HCT116 (cell line): ENCODE results near the gene CLSTN1. TPM values are rescaled to one million over a fixed set of nuclear protein-coding genes. Genes with fewer than 3 reads are reported as not detected.

ENCODE experiments used
- ATAC-seq: fragments of 200-7000 bp; cut with Tn5 transposase; 2 replicates; pipeline ENCODE4 v1.9.1; 2020; ENCODE audit warnings: mild to moderate bottlenecking, moderate library complexity
- BruUV-seq: library from RNA; stranded (reverse); fragments of 400-500 nt; replicated peaks from 2 replicates; lab custom pipeline; 2021; lab: Mats Ljungman, UMichigan
- CTCF ChIA-PET: fragments of 300-600 bp; sonication (Branson Sonifier 250); formaldehyde crosslinking; loops from one replicate; lab custom pipeline; 2021; ENCODE audit warnings: antibody characterized with exemption; lab: Charles Lee
- POLR2A ChIA-PET: fragments of 300-600, 350-600 bp; sonication (Branson Sonifier 250); formaldehyde crosslinking; loops from one replicate; lab custom pipeline; 2021; ENCODE audit warnings: antibody characterized with exemption; lab: Charles Lee
- RAD21 ChIA-PET, 2 experiments: fragments of 300-600 bp; sonication (Branson Sonifier 250); formaldehyde crosslinking; loops; one replicate each; lab custom pipeline; 2023; ENCODE audit warnings: low total read pairs in 2 of 2; ENCODE audit not compliant: uncharacterized antibody in 2 of 2, unreplicated experiment in 2 of 2, low non-redundant PET in 1 of 2; lab: Charles Lee
- DNase-seq: peaks from one replicate; pipeline ENCODE4 v3.0.0-alpha.2; 2010; ENCODE audit warnings: low read depth, low spot score
- H2AFZ ChIP-seq: fragments of 200-600 bp; shearing (Covaris generic), sonication (generic); 2 replicates; pipeline ENCODE4 v1.6.1; 2017; ENCODE audit warnings: low read depth, mixed run types, mixed read lengths, antibody characterized with exemption, low read length; ENCODE audit not compliant: poor library complexity, severe bottlenecking
- H3K27ac ChIP-seq: 2 replicates; pipeline ENCODE4 v1.5.1; 2012; ENCODE audit warnings: low read depth, low read length
- H3K27me3 ChIP-seq: fragments of 200-600 bp; sonication (generic); 2 replicates; pipeline ENCODE4 v1.6.1; 2016; ENCODE audit warnings: mixed run types, low read length, mixed read lengths; ENCODE audit not compliant: insufficient read depth
- H3K36me3 ChIP-seq, 2 experiments: fragments of 200-500 bp in 1 of 2; fragments of 200-600 bp in 1 of 2; sonication (Bioruptor generic) in 1 of 2; sonication (generic) in 1 of 2; 2 replicates each; pipeline versions ENCODE4 v1.5.1 to v1.6.1; 2014 to 2016; ENCODE audit warnings: low read length in 2 of 2, inconsistent platforms in 1 of 2, mixed read lengths in 1 of 2, mixed run types in 1 of 2; ENCODE audit not compliant: insufficient read depth in 2 of 2, control insufficient read depth in 1 of 2
- H3K4me1 ChIP-seq, 2 experiments: fragments of 200-600 bp in 1 of 2; sonication (generic) in 1 of 2; 2 replicates each; pipeline versions ENCODE4 v1.5.1 to v1.6.1; 2012 to 2017; ENCODE audit warnings: low read length in 2 of 2, inconsistent platforms in 1 of 2, mild to moderate bottlenecking in 1 of 2, mixed read lengths in 1 of 2, mixed run types in 1 of 2, moderate library complexity in 1 of 2; ENCODE audit not compliant: insufficient read depth in 2 of 2, control insufficient read depth in 1 of 2
- H3K4me2 ChIP-seq: fragments of 200-600 bp; sonication (generic); 2 replicates; pipeline ENCODE4 v1.6.1; 2017; ENCODE audit warnings: mixed run types, low read length, mixed read lengths
- H3K4me3 ChIP-seq, 2 experiments: fragments of 200-600 bp in 1 of 2; sonication (generic) in 1 of 2; replicated peaks in 1 of 2; 2 replicates each; pipeline ENCODE4 v1.5.1; 2011 to 2016; ENCODE audit warnings: low read length in 2 of 2, control low read depth in 1 of 2, low read depth in 1 of 2, mild to moderate bottlenecking in 1 of 2, mixed read lengths in 1 of 2, mixed run types in 1 of 2
- H3K79me2 ChIP-seq: fragments of 200-600 bp; sonication (generic); 2 replicates; pipeline ENCODE4 v1.6.1; 2017; ENCODE audit warnings: mild to moderate bottlenecking, mixed run types, low read length, moderate library complexity, mixed read lengths; ENCODE audit not compliant: insufficient read depth
- H3K9ac ChIP-seq: fragments of 200-600 bp; sonication (generic); 2 replicates; pipeline ENCODE4 v1.6.1; 2016; ENCODE audit warnings: low read length, mixed read lengths
- H3K9me2 ChIP-seq: fragments of 200-600 bp; sonication (generic), shearing (Covaris generic); 2 replicates; pipeline ENCODE4 v1.6.1; 2017; ENCODE audit warnings: mixed run types, mild to moderate bottlenecking, moderate library complexity; ENCODE audit not compliant: insufficient read depth
- H3K9me3 ChIP-seq, 2 experiments: fragments of 200-500 bp in 1 of 2; fragments of 200-600 bp in 1 of 2; sonication (Bioruptor generic) in 1 of 2; sonication (generic) in 1 of 2; 2 replicates each; pipeline ENCODE4 v1.6.1; 2014 to 2017; ENCODE audit warnings: low read length in 2 of 2, mixed read lengths in 2 of 2, inconsistent platforms in 1 of 2, low read depth in 1 of 2, mild to moderate bottlenecking in 1 of 2, mixed run types in 1 of 2, moderate library complexity in 1 of 2; ENCODE audit not compliant: control insufficient read depth in 1 of 2, insufficient read depth in 1 of 2
- H4K20me1 ChIP-seq: fragments of 200-600 bp; sonication (generic), shearing (Covaris generic); 2 replicates; pipeline ENCODE4 v1.6.1; 2017; ENCODE audit warnings: mixed run types, mild to moderate bottlenecking, moderate library complexity; ENCODE audit not compliant: insufficient read depth
- CBX3 ChIP-seq: IDR thresholded peaks from 2 replicates; pipeline ENCODE4 v1.6.1; 2012; ENCODE audit warnings: low read depth
- EZH2phosphoT487 ChIP-seq: fragments of 200-600 bp; IDR thresholded peaks from 2 replicates; pipeline ENCODE4 v1.6.1; 2018; ENCODE audit warnings: antibody characterized with exemption, borderline replicate concordance
- JUND ChIP-seq: IDR thresholded peaks from 2 replicates; pipeline ENCODE4 v1.6.1; 2012
- POLR2A ChIP-seq: IDR thresholded peaks from 2 replicates; pipeline ENCODE4 v1.7.0; 2011; ENCODE audit warnings: borderline replicate concordance; ENCODE audit not compliant: insufficient read depth, insufficient read length; ENCODE audit errors: extremely low read depth
- POLR2AphosphoS5 ChIP-seq: IDR thresholded peaks from 2 replicates; pipeline ENCODE4 v1.6.1; 2011; ENCODE audit warnings: mild to moderate bottlenecking, low read depth, low read length, moderate library complexity
- SP1 ChIP-seq: IDR thresholded peaks from 2 replicates; pipeline ENCODE4 v1.6.1; 2012; ENCODE audit warnings: low read depth
- TCF7L2 ChIP-seq: IDR thresholded peaks from 2 replicates; pipeline ENCODE4 v1.7.0; 2011; ENCODE audit warnings: borderline replicate concordance, inconsistent platforms; ENCODE audit not compliant: insufficient read depth, insufficient read length; ENCODE audit errors: extremely low read depth
- YY1 ChIP-seq: IDR thresholded peaks from 2 replicates; pipeline ENCODE4 v1.6.1; 2011; ENCODE audit warnings: low read length, low read depth, moderate library complexity, mild to moderate bottlenecking; ENCODE audit not compliant: insufficient replicate concordance; ENCODE audit errors: extremely low read depth
- ZBTB33 ChIP-seq: IDR thresholded peaks from 2 replicates; pipeline ENCODE4 v1.6.1; 2011; ENCODE audit warnings: mild to moderate bottlenecking, low read length, moderate library complexity; ENCODE audit not compliant: insufficient replicate concordance; ENCODE audit errors: extremely low read depth
- ZFX ChIP-seq: fragments of 450-650 bp; IDR thresholded peaks from 2 replicates; pipeline ENCODE4 v1.6.1; 2017
- ZNF274 ChIP-seq: fragments of 200-500 bp; sonication (Bioruptor generic); IDR thresholded peaks from 2 replicates; pipeline ENCODE4 v1.6.1; 2014; ENCODE audit warnings: mild to moderate bottlenecking, low read depth, low read length, inconsistent platforms
- intact Hi-C: fragments of 100-400 bp; cut with micrococcal nuclease; formaldehyde crosslinking; loops from 2 replicates; pipeline ENCODE4 v1.10.0; 2022
- total RNA-seq: library from RNA; stranded (reverse); gene quantifications from one replicate; pipeline ENCODE4 v1.2.1, GENCODE V29; 2021; ENCODE audit not compliant: unreplicated experiment

The CLSTN1 gene
- total RNA-seq, 1 experiment from 2014 or later, result 113 TPM

- peak overlapping the region; percentile 52; the same call in 1 of the 2 replicates for H3K27ac ChIP-seq
- ChIA-PET CTCF (no interaction called here), POLR2A (no interaction called here)
- no peak for TF ChIP-seq POLR2AphosphoS5
- no peak for TF ChIP-seq SP1
- no peak for TF ChIP-seq ZNF274
- no peak for TF ChIP-seq TCF7L2
- TF ChIP-seq CBX3, result no peak
- no peak for TF ChIP-seq JUND
- no peak for TF ChIP-seq ZBTB33
- no peak for TF ChIP-seq EZH2phosphoT487
- no peak for TF ChIP-seq ZFX
- no peak for TF ChIP-seq POLR2A
- no peak for TF ChIP-seq YY1
- TF ChIP-seq, all 23 proteins: peak for 0
- peaks cover 27 to 48% of the 10 kb centered on the region in 2 experiments for H3K4me1 ChIP-seq
- H2AFZ ChIP-seq, result no peak overlapping the region
- BruUV-seq, result no TSS peak
- no peaks in the 10 kb centered on the region for H3K36me3 ChIP-seq
- H4K20me1 ChIP-seq, result no peaks in the 10 kb centered on the region
- no peaks in the 10 kb centered on the region for H3K9me2 ChIP-seq
- DNase-seq (no peak), ATAC-seq (no peak)
- H3K4me2 ChIP-seq, result peak overlapping the region; percentile 97
- H3K4me3 ChIP-seq, result peak overlapping the region; percentile 68 to 86
- H3K79me2 ChIP-seq, result no peaks in the 10 kb centered on the region
- H3K9me3 ChIP-seq, result no peaks in the 10 kb centered on the region
- H3K27me3 ChIP-seq, result no peaks in the 10 kb centered on the region
- peak overlapping the region; percentile 79 for H3K9ac ChIP-seq
- intact Hi-C loops, result loop anchor here (5.0 kb wide), 1 partner anchor 61 kb away; no protein-coding TSS in a partner anchor
- RAD21 ChIA-PET, result no interaction called here
Measured at GRCh38 chr1:9688599-9688998, 135.2 kb downstream of the CLSTN1 start.
